Progenitor cell of endocrine pancreas (in vitro differentiated cells): ENCODE measurements around the gene FOXN3. TPM values are rescaled to one million over a fixed set of nuclear protein-coding genes. Genes with fewer than 3 reads are reported as not detected.

Source experiments
- DNase-seq: peaks from one replicate; pipeline ENCODE4 v3.0.0; 2021; ENCODE audit warnings: low spot score; ENCODE audit not compliant: unreplicated experiment
- H3K27ac Mint-ChIP-seq: 2 replicates; pipeline ENCODE4 v1.8.0; 2021; ENCODE audit warnings: mild to moderate bottlenecking, moderate library complexity, mixed read lengths
- H3K27me3 Mint-ChIP-seq: 2 replicates; pipeline ENCODE4 v1.8.0; 2021; ENCODE audit warnings: mixed read lengths
- H3K36me3 Mint-ChIP-seq: 2 replicates; pipeline ENCODE4 v1.8.0; 2022; ENCODE audit warnings: mixed read lengths; ENCODE audit not compliant: insufficient read depth
- H3K4me1 Mint-ChIP-seq: 2 replicates; pipeline ENCODE4 v1.8.0; 2021; ENCODE audit warnings: low read depth, mixed read lengths
- H3K4me3 Mint-ChIP-seq: 2 replicates; pipeline ENCODE4 v1.8.0; 2021; ENCODE audit warnings: low read depth, mild to moderate bottlenecking, moderate library complexity, mixed read lengths
- H3K9me3 Mint-ChIP-seq: 2 replicates; pipeline ENCODE4 v1.8.0; 2021; ENCODE audit warnings: low read depth, mixed read lengths
- total RNA-seq: library from RNA; stranded (reverse); gene quantifications from 2 replicates; pipeline ENCODE4 v1.2.1, GENCODE V29; 2021
- TF ChIP-seq, protein P1 (sequence below): fragments of 200-600 bp; sonication (generic); IDR thresholded peaks from one replicate; pipeline ENCODE4 v1.5.0; 2021; ENCODE audit warnings: antibody characterized with exemption, mild to moderate bottlenecking; ENCODE audit not compliant: unreplicated experiment

The FOXN3 gene
- total RNA-seq, 1 donor from 2014 or later, result 25.8 TPM

DNA sequence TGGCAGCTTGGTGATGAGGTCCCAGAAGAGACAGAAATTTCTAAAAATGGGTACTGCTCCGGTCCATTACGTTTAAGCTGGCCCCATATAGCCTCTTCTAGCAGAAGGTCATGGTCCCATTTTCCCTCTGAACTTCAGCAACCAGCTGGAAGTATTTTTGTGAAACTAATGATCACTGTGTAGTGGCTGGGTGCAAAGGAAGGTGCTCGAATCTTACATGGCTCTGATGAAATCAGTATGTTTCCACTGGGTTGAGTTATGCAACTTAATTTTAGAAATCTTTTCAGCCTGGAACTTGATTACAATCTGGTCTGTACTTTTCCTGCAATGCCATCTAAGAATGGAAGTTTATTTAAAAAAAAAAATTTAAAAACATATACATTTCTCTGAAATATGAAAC is 228.5 kb downstream of the FOXN3 start:
- H3K27me3 Mint-ChIP-seq, result peaks cover 7% of the 10 kb centered on the region
- TF ChIP-seq, protein P1, sequence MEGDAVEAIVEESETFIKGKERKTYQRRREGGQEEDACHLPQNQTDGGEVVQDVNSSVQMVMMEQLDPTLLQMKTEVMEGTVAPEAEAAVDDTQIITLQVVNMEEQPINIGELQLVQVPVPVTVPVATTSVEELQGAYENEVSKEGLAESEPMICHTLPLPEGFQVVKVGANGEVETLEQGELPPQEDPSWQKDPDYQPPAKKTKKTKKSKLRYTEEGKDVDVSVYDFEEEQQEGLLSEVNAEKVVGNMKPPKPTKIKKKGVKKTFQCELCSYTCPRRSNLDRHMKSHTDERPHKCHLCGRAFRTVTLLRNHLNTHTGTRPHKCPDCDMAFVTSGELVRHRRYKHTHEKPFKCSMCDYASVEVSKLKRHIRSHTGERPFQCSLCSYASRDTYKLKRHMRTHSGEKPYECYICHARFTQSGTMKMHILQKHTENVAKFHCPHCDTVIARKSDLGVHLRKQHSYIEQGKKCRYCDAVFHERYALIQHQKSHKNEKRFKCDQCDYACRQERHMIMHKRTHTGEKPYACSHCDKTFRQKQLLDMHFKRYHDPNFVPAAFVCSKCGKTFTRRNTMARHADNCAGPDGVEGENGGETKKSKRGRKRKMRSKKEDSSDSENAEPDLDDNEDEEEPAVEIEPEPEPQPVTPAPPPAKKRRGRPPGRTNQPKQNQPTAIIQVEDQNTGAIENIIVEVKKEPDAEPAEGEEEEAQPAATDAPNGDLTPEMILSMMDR, result no peak

DNA sequence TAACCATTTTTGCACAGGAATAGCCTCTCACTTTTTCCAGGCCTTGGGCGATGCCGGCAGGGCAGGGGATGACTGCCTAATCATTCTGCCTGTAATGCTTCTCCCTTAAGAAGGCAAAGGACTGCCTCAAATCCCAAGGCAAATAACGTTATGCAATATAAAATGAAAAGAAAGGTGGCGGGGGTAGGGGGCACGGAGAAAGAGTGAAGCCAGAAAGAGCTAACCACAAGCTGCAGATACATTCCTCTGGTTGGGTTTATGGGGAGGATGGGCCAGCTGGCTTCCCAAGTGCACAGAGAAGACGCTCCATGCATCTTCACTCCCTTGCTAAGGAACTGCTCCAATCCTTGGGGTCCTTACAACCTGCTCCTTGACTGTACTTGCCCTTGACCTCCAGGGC is 229.5 kb downstream of the FOXN3 start:
- H3K36me3 Mint-ChIP-seq, result no peaks in the 10 kb centered on the region
- no peak overlapping the region for H3K27ac Mint-ChIP-seq
- peaks cover 9% of the 10 kb centered on the region for H3K27me3 Mint-ChIP-seq
- TF ChIP-seq, protein P1, result no peak
- no peak for DNase-seq
- no peaks in the 10 kb centered on the region for H3K9me3 Mint-ChIP-seq
- no peak overlapping the region for H3K4me3 Mint-ChIP-seq
- no peaks in the 10 kb centered on the region for H3K4me1 Mint-ChIP-seq

More for the DNA sequence above, 228.5 kb downstream of the FOXN3 start:
- peaks cover 2% of the 10 kb centered on the region for H3K36me3 Mint-ChIP-seq
- no peak overlapping the region for H3K27ac Mint-ChIP-seq
- no peaks in the 10 kb centered on the region for H3K4me1 Mint-ChIP-seq
- no peak for DNase-seq
- no peak overlapping the region for H3K4me3 Mint-ChIP-seq
- H3K9me3 Mint-ChIP-seq, result peaks cover 2% of the 10 kb centered on the region

DNA sequence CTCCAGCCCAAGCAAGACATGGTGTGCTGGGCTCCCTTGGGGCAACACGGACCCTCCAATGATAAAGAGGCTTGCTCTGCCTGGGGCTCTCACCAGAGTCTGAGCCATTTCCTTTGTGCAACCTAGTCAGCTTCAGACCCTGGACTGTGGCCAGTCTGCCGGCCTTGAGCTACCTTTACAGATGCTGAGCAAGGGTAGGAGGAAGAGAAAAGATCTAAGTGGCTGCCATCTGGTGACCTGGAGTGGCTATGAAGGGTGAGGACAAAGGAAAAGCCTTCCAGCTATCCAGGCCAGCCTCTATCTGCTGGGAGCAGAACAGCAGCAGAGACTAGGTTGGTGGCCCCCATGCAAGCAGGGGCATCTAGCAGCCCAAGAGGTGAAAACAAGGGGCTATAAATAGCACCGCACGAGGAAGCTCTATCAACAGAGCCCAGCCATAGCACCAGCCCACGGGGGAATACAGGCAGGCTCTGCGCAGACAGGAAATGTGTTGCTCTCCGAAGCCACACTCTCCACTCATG is 230.1 kb downstream of the FOXN3 start:
- H3K9me3 Mint-ChIP-seq, result no peaks in the 10 kb centered on the region
- no peak overlapping the region for H3K27ac Mint-ChIP-seq
- H3K27me3 Mint-ChIP-seq, result peaks cover 9% of the 10 kb centered on the region
- H3K4me3 Mint-ChIP-seq, result no peak overlapping the region
- DNase-seq, result no peak
- H3K36me3 Mint-ChIP-seq, result no peaks in the 10 kb centered on the region
- no peaks in the 10 kb centered on the region for H3K4me1 Mint-ChIP-seq
- TF ChIP-seq, protein P1, result no peak

DNA sequence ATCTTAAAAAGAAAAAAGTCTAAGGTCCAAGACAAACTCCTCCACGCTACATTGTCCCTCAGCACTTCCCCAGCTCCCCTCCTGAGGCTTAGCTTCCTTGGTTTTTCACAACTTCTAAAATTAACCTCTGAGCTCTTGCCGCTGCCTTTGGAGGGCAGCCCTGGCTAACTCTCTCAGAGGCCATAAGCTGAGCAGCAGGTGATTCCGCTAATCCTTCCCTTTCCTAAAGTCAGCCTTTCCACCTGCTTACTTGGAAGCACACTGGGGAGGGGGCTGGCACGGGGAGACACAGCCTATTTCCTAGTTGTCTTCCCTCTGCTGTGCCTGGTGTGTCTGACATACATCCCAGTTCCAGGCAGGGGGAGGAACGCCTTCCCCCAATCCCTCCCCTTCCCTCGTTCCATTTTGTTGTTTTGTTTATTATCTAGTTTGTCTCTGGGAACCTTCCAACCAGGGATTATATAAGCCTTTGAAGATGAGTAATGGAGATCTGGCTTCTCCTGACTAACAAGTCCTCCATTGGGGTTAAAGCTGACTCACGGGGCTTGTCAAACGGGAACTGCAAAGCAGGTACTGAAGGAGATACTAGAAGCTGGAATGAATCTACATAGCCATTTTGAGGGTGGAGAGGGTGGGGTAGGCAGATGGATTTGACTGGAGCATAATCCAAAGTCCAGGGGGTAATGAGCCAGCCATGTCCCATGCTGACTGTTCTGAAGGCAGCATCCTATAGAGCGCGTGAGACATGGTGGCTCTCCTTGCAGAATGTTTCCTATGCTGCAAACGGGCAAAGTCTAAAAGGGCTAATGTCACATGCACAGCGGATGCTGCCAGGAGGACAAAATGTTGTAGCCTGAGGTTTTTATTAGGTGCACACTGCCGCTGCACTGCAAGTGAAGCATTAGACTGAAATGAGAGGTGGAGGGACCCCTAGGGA is 230.8 kb downstream of the FOXN3 start:
- H3K27me3 Mint-ChIP-seq, result peaks cover 15% of the 10 kb centered on the region
- no peaks in the 10 kb centered on the region for H3K36me3 Mint-ChIP-seq
- H3K9me3 Mint-ChIP-seq, result no peaks in the 10 kb centered on the region
- H3K4me1 Mint-ChIP-seq, result no peaks in the 10 kb centered on the region
- H3K4me3 Mint-ChIP-seq, result no peak overlapping the region
- DNase-seq, result no peak
- H3K27ac Mint-ChIP-seq, result no peak overlapping the region
- TF ChIP-seq, protein P1, result no peak

- Mint-ChIP-seq H3K27ac (no peak overlapping the region), H3K36me3 (no peaks in the 10 kb centered on the region), H3K4me3 (no peak overlapping the region), H3K4me1 (no peaks in the 10 kb centered on the region), H3K9me3 (no peaks in the 10 kb centered on the region), H3K27me3 (peaks cover 21% of the 10 kb centered on the region)
- TF ChIP-seq, protein P1, result no peak
- DNase-seq, result no peak
Measured at GRCh38 chr14:89184952-89185351, 232.1 kb downstream of the FOXN3 start.
